Measurements from ENCODE around the gene KCNB1.
A peak's percentile ranks its signal among the peaks of the same experiment; 100 is the strongest.

Gene KCNB1

GRCh38 chr20:49388744-49389143 lies 93.7 kb downstream of the KCNB1 start:
- DNase-seq (ENCODE audit: low spot score) = no peak

GRCh38 chr20:49387581-49387939 lies 94.9 kb downstream of the KCNB1 start:
- no peak for DNase-seq (ENCODE audit: low spot score)

- no peak for DNase-seq (ENCODE audit: low spot score)
These were observed 95.5 kb downstream of the KCNB1 start for GRCh38 chr20:49386848-49387580.

GRCh38 chr20:49385465-49385864 lies 97.0 kb downstream of the KCNB1 start:
- peak; percentile 68 for DNase-seq (ENCODE audit: low spot score)

- DNase-seq (ENCODE audit: low spot score) = peak; percentile 53
These were observed 97.7 kb downstream of the KCNB1 start for GRCh38 chr20:49384437-49385434.

GRCh38 chr20:49381558-49382493 lies 100.6 kb downstream of the KCNB1 start:
- DNase-seq (ENCODE audit: low spot score) = peak; percentile 18

- DNase-seq (ENCODE audit: low spot score) = no peak
These were observed 102.1 kb downstream of the KCNB1 start for GRCh38 chr20:49380337-49380780.

- no peak for DNase-seq (ENCODE audit: low spot score)
These were observed 103.1 kb downstream of the KCNB1 start for GRCh38 chr20:49379338-49379737.

GRCh38 chr20:49377326-49377725 lies 105.1 kb downstream of the KCNB1 start:
- no peak for DNase-seq (ENCODE audit: low spot score)

- no peak for DNase-seq (ENCODE audit: low spot score)
These were observed 107.3 kb downstream of the KCNB1 start for GRCh38 chr20:49375170-49375569.

GRCh38 chr20:49372095-49372734 lies 110.3 kb downstream of the KCNB1 start:
- DNase-seq (ENCODE audit: low spot score) = no peak

- DNase-seq (ENCODE audit: low spot score) = no peak
These were observed 113.9 kb downstream of the KCNB1 start for GRCh38 chr20:49368596-49368995.

- DNase-seq (ENCODE audit: low spot score) = no peak
These were observed 115.4 kb downstream of the KCNB1 start for GRCh38 chr20:49367113-49367512.

GRCh38 chr20:49366687-49367086 lies 115.8 kb downstream of the KCNB1 start:
- no peak for DNase-seq (ENCODE audit: low spot score)

- DNase-seq (ENCODE audit: low spot score) = no peak
These were observed 120.4 kb downstream of the KCNB1 start for GRCh38 chr20:49361862-49362660.

GRCh38 chr20:49360242-49360968 lies 122.1 kb downstream of the KCNB1 start:
- no peak for DNase-seq (ENCODE audit: low spot score)

- no peak for DNase-seq (ENCODE audit: low spot score)
These were observed 125.8 kb downstream of the KCNB1 start for GRCh38 chr20:49356676-49357075.

- DNase-seq (ENCODE audit: low spot score) = no peak
These were observed 127.8 kb downstream of the KCNB1 start for GRCh38 chr20:49354673-49355072.

GRCh38 chr20:49353348-49353747 lies 129.1 kb downstream of the KCNB1 start:
- DNase-seq (ENCODE audit: low spot score) = no peak

- DNase-seq (ENCODE audit: low spot score) = no peak
These were observed 129.7 kb downstream of the KCNB1 start for GRCh38 chr20:49352751-49353150.

Measured in RKO (cell line).